GM12875 (cell line): ENCODE data around the gene LMOD2.

Source experiments
- H3K4me3 ChIP-seq: one replicate; pipeline ENCODE4 v1.5.1; 2011; ENCODE audit warnings: low read depth, low read length, control low read depth
- TF ChIP-seq, protein P1 (sequence below): IDR thresholded peaks from 2 replicates; pipeline ENCODE4 v1.5.1; 2011; ENCODE audit warnings: low read depth, mild to moderate bottlenecking, control low read depth, inconsistent platforms, low read length, moderate library complexity, borderline replicate concordance; ENCODE audit not compliant: insufficient read depth

The LMOD2 gene

DNA sequence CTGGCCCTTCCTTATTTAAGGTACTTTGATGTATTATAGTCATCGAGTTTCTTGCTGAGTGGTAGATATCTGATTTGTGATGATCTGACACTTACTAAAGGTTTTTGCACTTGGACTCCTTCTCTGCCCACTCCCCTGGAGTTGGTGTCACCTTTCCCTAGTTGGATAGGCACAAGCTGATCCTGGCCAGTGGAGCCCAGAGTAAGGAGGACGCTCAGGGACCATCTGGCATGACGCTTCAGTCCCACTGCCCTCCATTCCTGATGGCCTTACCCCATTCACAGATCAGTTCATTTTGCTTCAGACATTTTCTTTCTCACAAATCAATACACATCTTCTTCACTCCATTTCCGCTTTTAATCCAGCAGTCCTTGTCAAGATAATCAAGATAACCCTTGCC is 34.0 kb upstream of the LMOD2 start:
- no peak overlapping the region for H3K4me3 ChIP-seq
- TF ChIP-seq, protein P1, sequence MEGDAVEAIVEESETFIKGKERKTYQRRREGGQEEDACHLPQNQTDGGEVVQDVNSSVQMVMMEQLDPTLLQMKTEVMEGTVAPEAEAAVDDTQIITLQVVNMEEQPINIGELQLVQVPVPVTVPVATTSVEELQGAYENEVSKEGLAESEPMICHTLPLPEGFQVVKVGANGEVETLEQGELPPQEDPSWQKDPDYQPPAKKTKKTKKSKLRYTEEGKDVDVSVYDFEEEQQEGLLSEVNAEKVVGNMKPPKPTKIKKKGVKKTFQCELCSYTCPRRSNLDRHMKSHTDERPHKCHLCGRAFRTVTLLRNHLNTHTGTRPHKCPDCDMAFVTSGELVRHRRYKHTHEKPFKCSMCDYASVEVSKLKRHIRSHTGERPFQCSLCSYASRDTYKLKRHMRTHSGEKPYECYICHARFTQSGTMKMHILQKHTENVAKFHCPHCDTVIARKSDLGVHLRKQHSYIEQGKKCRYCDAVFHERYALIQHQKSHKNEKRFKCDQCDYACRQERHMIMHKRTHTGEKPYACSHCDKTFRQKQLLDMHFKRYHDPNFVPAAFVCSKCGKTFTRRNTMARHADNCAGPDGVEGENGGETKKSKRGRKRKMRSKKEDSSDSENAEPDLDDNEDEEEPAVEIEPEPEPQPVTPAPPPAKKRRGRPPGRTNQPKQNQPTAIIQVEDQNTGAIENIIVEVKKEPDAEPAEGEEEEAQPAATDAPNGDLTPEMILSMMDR, result no peak

DNA sequence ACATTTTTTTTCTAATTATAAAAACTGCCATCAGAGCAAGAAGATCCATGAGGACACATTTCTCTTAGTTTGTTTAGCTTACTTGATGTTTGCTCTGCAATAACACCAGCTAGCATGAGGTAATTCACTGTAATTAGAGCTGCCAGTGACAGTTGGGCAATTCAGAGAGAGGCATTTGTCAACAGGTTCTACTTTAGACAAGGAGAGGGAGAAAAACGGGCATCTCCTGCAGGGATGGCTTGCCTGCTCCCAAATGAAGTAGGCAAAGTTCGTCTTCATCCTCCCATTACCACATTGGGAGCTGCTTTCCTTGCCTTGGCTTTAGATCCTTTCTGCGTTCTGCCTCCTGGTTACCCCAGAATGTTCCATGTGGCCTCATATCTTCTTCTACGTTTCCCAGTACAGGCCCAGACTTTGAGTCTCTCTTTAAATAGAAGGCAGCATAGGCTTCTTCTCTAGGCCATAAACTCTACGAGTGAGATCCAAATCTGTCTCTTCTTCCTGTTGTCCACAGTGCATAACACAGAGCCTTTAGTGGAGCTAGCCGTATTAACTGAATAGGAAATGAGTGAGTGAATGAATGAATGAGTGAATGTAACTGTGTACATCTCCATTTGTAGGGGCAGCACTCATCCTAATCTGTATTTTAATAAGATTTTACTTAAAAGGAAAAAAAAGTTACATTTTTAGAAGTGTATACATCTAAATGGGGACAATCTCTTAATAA is 32.8 kb upstream of the LMOD2 start:
- TF ChIP-seq, protein P1, result no peak
- no peak overlapping the region for H3K4me3 ChIP-seq

DNA sequence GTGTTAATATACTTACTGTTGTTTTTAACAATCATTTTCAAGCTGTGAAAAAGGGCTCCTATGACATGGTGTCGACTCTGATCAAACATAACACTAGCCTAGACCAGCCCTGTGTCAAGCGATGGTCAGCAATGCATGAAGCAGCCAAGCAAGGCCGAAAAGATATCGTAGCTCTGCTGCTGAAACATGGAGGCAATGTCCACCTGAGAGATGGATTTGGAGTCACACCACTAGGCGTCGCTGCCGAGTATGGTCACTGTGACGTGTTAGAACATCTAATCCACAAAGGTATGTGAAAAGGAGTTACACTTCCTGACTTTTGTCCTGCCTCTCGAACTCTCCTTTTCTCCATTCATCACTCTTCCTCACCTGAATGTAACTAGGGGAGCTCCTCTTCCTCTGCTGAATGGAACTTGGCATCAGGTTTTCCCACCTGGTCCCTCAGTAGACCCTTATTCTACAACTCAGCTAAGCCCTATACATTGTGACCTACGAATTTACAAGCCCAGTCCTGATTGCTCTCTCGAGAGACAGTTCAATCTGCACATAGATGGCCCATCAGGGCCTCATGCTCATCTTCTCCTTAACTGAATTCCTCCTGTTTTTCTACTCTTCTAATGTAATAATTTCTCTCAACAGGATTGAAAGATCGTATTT is 31.0 kb upstream of the LMOD2 start:
- H3K4me3 ChIP-seq, result no peak overlapping the region
- TF ChIP-seq, protein P1, result peak; percentile 93

DNA sequence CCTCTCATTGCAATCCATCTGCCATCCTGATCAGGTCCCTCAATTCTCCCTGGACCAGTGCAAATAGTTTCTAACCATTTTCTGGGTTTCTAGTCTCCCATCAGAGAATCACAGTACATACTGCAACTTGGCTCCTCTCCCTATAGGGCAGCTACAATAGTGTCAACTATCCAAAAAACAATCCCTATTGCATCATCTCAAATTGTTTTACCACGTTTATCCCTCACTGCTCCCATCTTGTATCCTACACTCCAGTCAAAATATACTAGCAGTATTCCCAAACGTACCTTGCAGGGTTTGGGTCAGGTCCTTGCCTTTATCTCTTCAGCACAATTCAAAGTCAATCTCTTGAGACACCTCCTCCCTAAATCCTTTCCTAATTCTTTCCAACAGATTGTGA is 30.4 kb upstream of the LMOD2 start:
- TF ChIP-seq, protein P1, result no peak
- no peak overlapping the region for H3K4me3 ChIP-seq

DNA sequence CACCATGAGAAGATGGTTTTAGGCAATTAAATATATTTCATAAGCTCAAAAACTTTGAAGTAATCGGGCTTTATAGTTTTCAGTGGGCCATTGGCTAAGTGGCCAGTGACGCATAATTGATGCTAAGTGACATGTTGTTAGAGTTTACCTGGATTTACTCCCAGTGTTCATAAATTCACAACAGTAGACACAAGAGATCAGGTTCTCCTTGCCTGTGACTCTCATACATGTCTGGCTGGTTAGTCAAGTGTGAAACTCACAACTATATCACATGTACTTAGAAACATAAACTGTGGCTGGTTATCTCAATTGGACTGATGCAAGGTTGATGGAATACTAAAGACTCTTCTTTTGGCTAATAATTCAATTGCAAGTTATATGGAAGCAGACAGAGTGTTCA is 27.8 kb upstream of the LMOD2 start:
- H3K4me3 ChIP-seq, result no peak overlapping the region
- TF ChIP-seq, protein P1, result no peak

DNA sequence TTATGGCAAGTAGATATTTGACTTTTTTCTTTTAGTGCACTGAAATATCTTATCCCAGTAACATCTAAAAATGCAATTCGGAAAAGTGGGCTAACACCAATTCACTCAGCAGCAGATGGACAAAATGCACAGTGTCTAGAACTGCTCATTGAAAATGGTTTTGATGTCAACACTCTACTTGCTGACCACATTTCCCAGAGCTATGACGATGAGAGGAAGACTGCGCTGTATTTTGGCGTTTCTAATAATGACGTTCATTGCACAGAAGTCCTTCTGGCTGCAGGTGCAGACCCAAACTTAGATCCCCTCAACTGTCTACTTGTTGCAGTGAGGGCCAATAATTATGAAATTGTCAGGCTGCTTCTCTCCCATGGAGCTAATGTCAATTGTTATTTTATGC is 26.8 kb upstream of the LMOD2 start:
- TF ChIP-seq, protein P1, result no peak
- H3K4me3 ChIP-seq, result no peak overlapping the region

DNA sequence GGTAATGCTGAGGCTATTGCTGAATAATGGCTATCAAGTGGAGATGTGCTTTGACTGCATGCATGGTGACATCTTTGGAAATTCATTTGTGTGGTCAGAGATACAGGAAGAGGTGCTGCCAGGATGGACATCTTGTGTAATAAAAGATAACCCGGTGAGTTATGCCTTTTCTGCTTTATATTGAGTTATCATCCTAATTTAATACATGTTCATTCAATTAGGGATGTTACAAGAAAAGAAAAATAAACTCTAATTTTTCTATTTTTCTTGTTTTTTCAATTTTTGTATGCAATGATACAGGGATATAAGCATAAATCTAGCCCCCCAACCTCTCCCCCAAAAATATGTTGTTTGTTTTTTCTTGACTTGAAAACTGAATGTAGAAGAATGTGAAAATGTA is 26.4 kb upstream of the LMOD2 start:
- H3K4me3 ChIP-seq, result no peak overlapping the region

More for the DNA sequence above, 26.4 kb upstream of the LMOD2 start:
- TF ChIP-seq, protein P1, result no peak
